ENCODE data around the gene MTG2. TPM values are rescaled to one million over a fixed set of nuclear protein-coding genes. Genes with fewer than 3 reads are reported as not detected.

The MTG2 gene
- total RNA-seq, 1 experiment from 2014 or later: 110 TPM

GRCh38 chr20:62220666-62221568 lies 38.1 kb downstream of the MTG2 start:
- Histone ChIP-seq H3K4me1 (peaks cover 26% of the 10 kb centered on the region), H3K27me3 (replicated peaks; ENCODE audit: control insufficient read depth, insufficient read depth, low read length) (peaks cover 39% of the 10 kb centered on the region), H3K4me3 (ENCODE audit: low read depth, low read length) (peak overlapping the region; percentile 22), H3K36me3 (ENCODE audit: control insufficient read depth, insufficient read depth, low read length) (no peaks in the 10 kb centered on the region), H3K9me3 (peaks cover 2% of the 10 kb centered on the region; the same call in 1 of the 2 replicates)
- intact Hi-C loops (cut with micrococcal nuclease; ENCODE audit: unreplicated experiment): loop anchor here (1.0 to 5.0 kb wide), 2 partner anchors 17 to 1556 kb away; partner anchors contain the start of gene OSBPL2
- Mint-ChIP-seq H3K27ac (ENCODE audit: unreplicated experiment) (no peak overlapping the region), H3K4me3 (ENCODE audit: unreplicated experiment) (peak overlapping the region; percentile 7), H3K4me1 (ENCODE audit: low read depth, unreplicated experiment) (no peaks in the 10 kb centered on the region), H3K36me3 (ENCODE audit: insufficient read depth, unreplicated experiment) (no peaks in the 10 kb centered on the region), H3K9me3 (ENCODE audit: unreplicated experiment) (no peaks in the 10 kb centered on the region), H3K27me3 (ENCODE audit: insufficient read depth, unreplicated experiment) (peaks cover 52% of the 10 kb centered on the region)
- no TSS peak for BruUV-seq (replicated peaks)
- CTCF ChIA-PET: interaction anchor here (0.6 kb wide), 1 partner anchor 1881 kb away, joined by 5 read pairs; no protein-coding TSS in a partner anchor
- POLR2A ChIA-PET: no interaction called here
- no peak for DNase-seq
- TF ChIP-seq CTCF (IDR thresholded peaks at IDR 0.05; ENCODE audit: insufficient read depth in 1 of 2, low read depth in 1 of 2, low read length in 1 of 2, severe bottlenecking in 1 of 2, unreplicated experiment in 1 of 2): no peak

- ChIA-PET POLR2A (interaction anchor here (0.6 kb wide), 1 partner anchor 39 kb away, joined by 3 read pairs; no protein-coding TSS in a partner anchor), CTCF (interaction anchor here (0.5 kb wide), 1 partner anchor 35 kb away, joined by 3 read pairs; no protein-coding TSS in a partner anchor)
- Histone ChIP-seq H3K36me3 (ENCODE audit: control insufficient read depth, insufficient read depth, low read length) (no peaks in the 10 kb centered on the region), H3K9me3 (peaks cover 4% of the 10 kb centered on the region; the same call in 1 of the 2 replicates), H3K27me3 (replicated peaks; ENCODE audit: control insufficient read depth, insufficient read depth, low read length) (peaks cover 36% of the 10 kb centered on the region), H3K4me3 (ENCODE audit: low read depth, low read length) (no peak overlapping the region), H3K4me1 (peaks cover 26% of the 10 kb centered on the region)
- Mint-ChIP-seq H3K27ac (ENCODE audit: unreplicated experiment) (no peak overlapping the region), H3K36me3 (ENCODE audit: insufficient read depth, unreplicated experiment) (no peaks in the 10 kb centered on the region), H3K4me3 (ENCODE audit: unreplicated experiment) (no peak overlapping the region), H3K9me3 (ENCODE audit: unreplicated experiment) (no peaks in the 10 kb centered on the region), H3K27me3 (ENCODE audit: insufficient read depth, unreplicated experiment) (peaks cover 51% of the 10 kb centered on the region), H3K4me1 (ENCODE audit: low read depth, unreplicated experiment) (no peaks in the 10 kb centered on the region)
- no peak for TF ChIP-seq CTCF (IDR thresholded peaks at IDR 0.05; ENCODE audit: insufficient read depth in 1 of 2, low read depth in 1 of 2, low read length in 1 of 2, severe bottlenecking in 1 of 2, unreplicated experiment in 1 of 2)
- DNase-seq: no peak
- BruUV-seq (replicated peaks): no TSS peak
- intact Hi-C loops (cut with micrococcal nuclease; ENCODE audit: unreplicated experiment): loop anchor here (5.0 kb wide), 1 partner anchor 1555 kb away; no protein-coding TSS in a partner anchor
Measured at GRCh38 chr20:62222266-62222850, 39.5 kb downstream of the MTG2 start.

GRCh38 chr20:62222972-62223371 lies 40.1 kb downstream of the MTG2 start:
- Histone ChIP-seq H3K4me1 (peaks cover 26% of the 10 kb centered on the region), H3K9me3 (peaks cover 4% of the 10 kb centered on the region; the same call in 1 of the 2 replicates), H3K36me3 (ENCODE audit: control insufficient read depth, insufficient read depth, low read length) (no peaks in the 10 kb centered on the region), H3K27me3 (replicated peaks; ENCODE audit: control insufficient read depth, insufficient read depth, low read length) (peaks cover 30% of the 10 kb centered on the region), H3K4me3 (ENCODE audit: low read depth, low read length) (no peak overlapping the region)
- TF ChIP-seq CTCF (IDR thresholded peaks at IDR 0.05; ENCODE audit: insufficient read depth in 1 of 2, low read depth in 1 of 2, low read length in 1 of 2, severe bottlenecking in 1 of 2, unreplicated experiment in 1 of 2): no peak
- no TSS peak for BruUV-seq (replicated peaks)
- Mint-ChIP-seq H3K4me1 (ENCODE audit: low read depth, unreplicated experiment) (no peaks in the 10 kb centered on the region), H3K27me3 (ENCODE audit: insufficient read depth, unreplicated experiment) (peaks cover 47% of the 10 kb centered on the region), H3K27ac (ENCODE audit: unreplicated experiment) (no peak overlapping the region), H3K36me3 (ENCODE audit: insufficient read depth, unreplicated experiment) (no peaks in the 10 kb centered on the region), H3K4me3 (ENCODE audit: unreplicated experiment) (no peak overlapping the region), H3K9me3 (ENCODE audit: unreplicated experiment) (no peaks in the 10 kb centered on the region)
- intact Hi-C loops (cut with micrococcal nuclease; ENCODE audit: unreplicated experiment): loop anchor here (5.0 kb wide), 1 partner anchor 1554 kb away; no protein-coding TSS in a partner anchor
- no peak for DNase-seq
- CTCF ChIA-PET: interaction anchor here (0.5 kb wide), 1 partner anchor 34 kb away, joined by 3 read pairs; no protein-coding TSS in a partner anchor
- POLR2A ChIA-PET: no interaction called here

Data from Caco-2 (cell line).